HepG2 (cell line): ENCODE data around the gene HHIPL1. TPM values are rescaled to one million over a fixed set of nuclear protein-coding genes. Genes with fewer than 3 reads are reported as not detected.

ENCODE experiments used
- DPF2 ChIP-seq: sonication (generic); formaldehyde crosslinking; IDR thresholded peaks from 2 replicates; pipeline ENCODE4 v1.4.0; 2020; ENCODE audit warnings: mild to moderate bottlenecking, low read depth, missing genetic modification reagents, borderline replicate concordance
- ERF ChIP-seq: IDR thresholded peaks from 2 replicates; pipeline ENCODE4 v1.6.1; 2018; ENCODE audit warnings: missing biosample characterization, missing genetic modification reagents
- FOXO1 ChIP-seq: sonication (generic); formaldehyde crosslinking; IDR thresholded peaks from 2 replicates; pipeline ENCODE4 v1.4.0; 2020; ENCODE audit warnings: missing genetic modification reagents
- HDAC6 ChIP-seq: fragments of 200-600 bp; sonication (generic); IDR thresholded peaks from 2 replicates; pipeline ENCODE4 v1.7.0; 2017; ENCODE audit warnings: mild to moderate bottlenecking, antibody characterized with exemption, low read length, low read depth
- HNRNPL ChIP-seq: fragments of 200-400 bp; formaldehyde crosslinking; IDR thresholded peaks from 2 replicates; pipeline ENCODE4 v1.6.1; 2017; ENCODE audit warnings: mild to moderate bottlenecking, low read depth, low read length
- ISL2 ChIP-seq: sonication (generic); formaldehyde crosslinking; IDR thresholded peaks from 2 replicates; pipeline ENCODE4 v1.5.0; 2020; ENCODE audit warnings: missing genetic modification reagents
- JUN ChIP-seq: sonication (generic); formaldehyde crosslinking; IDR thresholded peaks from 2 replicates; pipeline ENCODE4 v1.4.0; 2020; ENCODE audit warnings: mild to moderate bottlenecking, missing genetic modification reagents
- MTF2 ChIP-seq: sonication (generic); formaldehyde crosslinking; IDR thresholded peaks from 2 replicates; pipeline ENCODE4 v1.5.0; 2020; ENCODE audit warnings: missing genetic modification reagents, borderline replicate concordance
- PRPF4 ChIP-seq: fragments of 200-400 bp; formaldehyde crosslinking; IDR thresholded peaks from 2 replicates; pipeline ENCODE4 v1.6.1; 2016; ENCODE audit warnings: low read length, low read depth; ENCODE audit not compliant: poor library complexity, severe bottlenecking
- RFXAP ChIP-seq: sonication (generic); formaldehyde crosslinking; IDR thresholded peaks from 2 replicates; pipeline ENCODE4 v1.4.0; 2020; ENCODE audit warnings: missing genetic modification reagents, borderline replicate concordance
- SALL2 ChIP-seq: sonication (generic); formaldehyde crosslinking; IDR thresholded peaks from 2 replicates; pipeline ENCODE4 v1.8.1; 2023; ENCODE audit warnings: mild to moderate bottlenecking, missing genetic modification reagents, inconsistent platforms
- TP53 ChIP-seq: sonication (generic); formaldehyde crosslinking; conservative IDR thresholded peaks from 2 replicates; pipeline ENCODE4 v1.4.0; 2020; ENCODE audit warnings: missing genetic modification reagents
- YEATS4 ChIP-seq: sonication (generic); formaldehyde crosslinking; IDR thresholded peaks from 2 replicates; pipeline ENCODE4 v1.4.0; 2020; ENCODE audit warnings: missing genetic modification reagents, borderline replicate concordance
- ZMAT3 ChIP-seq: sonication (generic); formaldehyde crosslinking; conservative IDR thresholded peaks from 2 replicates; pipeline ENCODE4 v1.7.0; 2021; ENCODE audit warnings: missing genetic modification reagents
- ZNF432 ChIP-seq: sonication (generic); formaldehyde crosslinking; IDR thresholded peaks from 2 replicates; pipeline ENCODE4 v1.5.0; 2020; ENCODE audit warnings: missing genetic modification reagents, mild to moderate bottlenecking, borderline replicate concordance
- ZNF644 ChIP-seq: IDR thresholded peaks from 2 replicates; pipeline ENCODE4 v1.6.1; 2016; ENCODE audit warnings: low read depth
- ZNF766 ChIP-seq: sonication (generic); formaldehyde crosslinking; IDR thresholded peaks from 2 replicates; pipeline ENCODE4 v1.5.0; 2020; ENCODE audit warnings: missing genetic modification reagents, borderline replicate concordance
- ZSCAN31 ChIP-seq: sonication (generic); formaldehyde crosslinking; IDR thresholded peaks from 2 replicates; pipeline ENCODE4 v1.5.0; 2020; ENCODE audit warnings: low read depth, mild to moderate bottlenecking, missing genetic modification reagents
- polyA plus RNA-seq, 8 experiments: library from polyadenylated mRNA; depleted of rRNA in 3 of 8; stranded (reverse) in 7 of 8; unstranded in 1 of 8; fragments of >200 nt; fragmentation: Illumina TruSeq in 4 of 8; extraction: Trizol in 4 of 8; gene quantifications; 2 replicates each; pipeline versions ENCODE4 v1.2.1 to v1.2.3, GENCODE V29; 2011 to 2016; ENCODE audit warnings: low read depth in 4 of 8, missing spikeins in 1 of 8, mixed read lengths in 1 of 8; ENCODE audit not compliant: insufficient read depth in 1 of 8
- total RNA-seq, 5 experiments: library from RNA; depleted of rRNA; stranded (reverse); fragments of >200 nt; fragmentation: Illumina TruSeq; extraction: Trizol; gene quantifications; 2 replicates each; pipeline ENCODE4 v1.2.3, GENCODE V29; 2016; ENCODE audit warnings: low read depth in 1 of 5
- TF ChIP-seq, protein P1 (sequence below): IDR thresholded peaks from 2 replicates; pipeline ENCODE4 v1.6.1; 2016; ENCODE audit warnings: mild to moderate bottlenecking
- TF ChIP-seq, protein P2 (sequence below), 2 experiments: fragments of 450-650 bp in 1 of 2; sonication (generic) in 1 of 2; formaldehyde crosslinking; IDR thresholded peaks; 2 replicates each; pipeline versions ENCODE4 v1.5.0 to v1.8.0; 2020 to 2022; ENCODE audit warnings: mild to moderate bottlenecking in 1 of 2, missing genetic modification reagents in 1 of 2
- TF ChIP-seq, protein P3 (sequence below): sonication (generic); formaldehyde crosslinking; IDR thresholded peaks from 2 replicates; pipeline ENCODE4 v1.5.0; 2020; ENCODE audit warnings: missing genetic modification reagents
- TF ChIP-seq, protein P4 (sequence below): sonication (generic); formaldehyde crosslinking; IDR thresholded peaks from 2 replicates; pipeline ENCODE4 v1.4.0; 2020; ENCODE audit warnings: mild to moderate bottlenecking, missing genetic modification reagents

Gene HHIPL1
- total and polyA plus RNA-seq, 2 of the 13 experiments (the other 11 are each of a cell fraction or from before 2014, with no cell fraction given) = not detected

DNA sequence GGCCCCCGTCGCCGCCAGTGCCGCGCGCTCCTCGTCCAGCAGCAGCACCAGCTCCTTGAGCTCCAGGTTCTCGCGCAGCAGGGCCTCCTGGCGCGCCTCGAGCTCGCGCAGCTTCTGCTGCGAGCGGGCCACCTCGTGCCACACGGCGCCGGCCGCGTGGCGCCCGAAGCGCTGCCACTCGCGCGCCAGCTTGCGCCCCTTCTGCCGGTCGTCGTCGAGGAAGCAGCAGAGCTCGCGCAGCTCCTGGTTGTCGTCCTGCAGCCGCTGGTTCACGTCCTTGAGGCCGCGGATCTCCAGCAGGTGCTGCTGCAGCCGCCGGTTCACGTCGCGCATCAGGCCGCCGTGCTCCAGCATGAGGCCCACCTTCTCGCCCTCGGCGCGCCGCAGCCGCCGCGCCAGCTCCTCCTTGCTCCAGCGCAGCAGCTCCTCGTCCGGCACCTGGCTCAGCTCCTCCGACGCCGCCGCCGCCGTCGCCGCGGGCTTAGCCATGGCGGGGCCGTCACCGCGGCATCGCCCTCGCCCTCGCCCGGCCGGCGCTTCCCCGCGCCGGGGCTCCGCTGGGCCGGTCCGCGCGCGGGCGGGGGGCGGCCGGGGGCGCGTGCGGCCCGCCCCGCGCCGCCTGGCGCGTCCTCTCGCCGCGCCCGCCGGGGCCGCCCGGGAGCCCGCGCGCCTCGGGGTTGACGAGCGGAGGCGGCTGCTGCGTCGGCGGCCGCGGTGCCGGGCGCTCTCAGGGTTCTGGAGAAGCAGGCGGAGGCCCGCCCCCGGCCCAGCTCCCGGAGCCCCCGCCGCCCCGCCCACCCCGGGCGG lies 41.3 kb upstream of the HHIPL1 start, which contains the start of gene CCDC85C (continued):
- TF ChIP-seq ERF (CRISPR knock-in tag) = peak; percentile 95
- TF ChIP-seq, protein P1, sequence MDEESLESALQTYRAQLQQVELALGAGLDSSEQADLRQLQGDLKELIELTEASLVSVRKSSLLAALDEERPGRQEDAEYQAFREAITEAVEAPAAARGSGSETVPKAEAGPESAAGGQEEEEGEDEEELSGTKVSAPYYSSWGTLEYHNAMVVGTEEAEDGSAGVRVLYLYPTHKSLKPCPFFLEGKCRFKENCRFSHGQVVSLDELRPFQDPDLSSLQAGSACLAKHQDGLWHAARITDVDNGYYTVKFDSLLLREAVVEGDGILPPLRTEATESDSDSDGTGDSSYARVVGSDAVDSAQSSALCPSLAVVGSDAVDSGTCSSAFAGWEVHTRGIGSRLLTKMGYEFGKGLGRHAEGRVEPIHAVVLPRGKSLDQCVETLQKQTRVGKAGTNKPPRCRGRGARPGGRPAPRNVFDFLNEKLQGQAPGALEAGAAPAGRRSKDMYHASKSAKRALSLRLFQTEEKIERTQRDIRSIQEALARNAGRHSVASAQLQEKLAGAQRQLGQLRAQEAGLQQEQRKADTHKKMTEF (CRISPR knock-in tag) = peak; percentile 88
- no peak for TF ChIP-seq MTF2
- TF ChIP-seq ZSCAN31 (CRISPR knock-in tag) = peak; percentile 88; the same call in 1 of the 2 replicates
- TF ChIP-seq, protein P2, sequence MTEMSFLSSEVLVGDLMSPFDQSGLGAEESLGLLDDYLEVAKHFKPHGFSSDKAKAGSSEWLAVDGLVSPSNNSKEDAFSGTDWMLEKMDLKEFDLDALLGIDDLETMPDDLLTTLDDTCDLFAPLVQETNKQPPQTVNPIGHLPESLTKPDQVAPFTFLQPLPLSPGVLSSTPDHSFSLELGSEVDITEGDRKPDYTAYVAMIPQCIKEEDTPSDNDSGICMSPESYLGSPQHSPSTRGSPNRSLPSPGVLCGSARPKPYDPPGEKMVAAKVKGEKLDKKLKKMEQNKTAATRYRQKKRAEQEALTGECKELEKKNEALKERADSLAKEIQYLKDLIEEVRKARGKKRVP (CRISPR knock-in tag; IDR thresholded peaks at IDR 0.05) = peak in 1 of 2 experiments; percentile 69; a peak in 2 of 4 replicates
- TF ChIP-seq SALL2 (CRISPR knock-in tag) = peak; percentile 73
- TF ChIP-seq, protein P3, sequence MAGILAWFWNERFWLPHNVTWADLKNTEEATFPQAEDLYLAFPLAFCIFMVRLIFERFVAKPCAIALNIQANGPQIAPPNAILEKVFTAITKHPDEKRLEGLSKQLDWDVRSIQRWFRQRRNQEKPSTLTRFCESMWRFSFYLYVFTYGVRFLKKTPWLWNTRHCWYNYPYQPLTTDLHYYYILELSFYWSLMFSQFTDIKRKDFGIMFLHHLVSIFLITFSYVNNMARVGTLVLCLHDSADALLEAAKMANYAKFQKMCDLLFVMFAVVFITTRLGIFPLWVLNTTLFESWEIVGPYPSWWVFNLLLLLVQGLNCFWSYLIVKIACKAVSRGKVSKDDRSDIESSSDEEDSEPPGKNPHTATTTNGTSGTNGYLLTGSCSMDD (CRISPR knock-in tag) = peak; percentile 97
- TF ChIP-seq DPF2 = no peak
- TF ChIP-seq HDAC6 = no peak
- TF ChIP-seq ZNF766 (CRISPR knock-in tag) = peak; percentile 98
- TF ChIP-seq ZMAT3 (CRISPR knock-in tag) = peak; percentile 99
- TF ChIP-seq ZNF644 (CRISPR knock-in tag) = no peak
- 0 out of 2 replicates have a peak, but pooled peaks have one; percentile 44 for TF ChIP-seq JUN (CRISPR knock-in tag)
- TF ChIP-seq ZNF432 (CRISPR knock-in tag) = no peak
- peak; percentile 75; the same call in 1 of the 2 replicates for TF ChIP-seq FOXO1 (CRISPR knock-in tag)
- no peak for TF ChIP-seq HNRNPL
- TF ChIP-seq RFXAP = peak; percentile 91; the same call in 1 of the 2 replicates
- TF ChIP-seq TP53 (CRISPR knock-in tag) = no peak
- TF ChIP-seq YEATS4 = peak; percentile 69; the same call in 1 of the 2 replicates
- TF ChIP-seq ISL2 (CRISPR knock-in tag) = peak; percentile 37; the same call in 1 of the 2 replicates
- no peak for TF ChIP-seq PRPF4
- TF ChIP-seq, protein P4, sequence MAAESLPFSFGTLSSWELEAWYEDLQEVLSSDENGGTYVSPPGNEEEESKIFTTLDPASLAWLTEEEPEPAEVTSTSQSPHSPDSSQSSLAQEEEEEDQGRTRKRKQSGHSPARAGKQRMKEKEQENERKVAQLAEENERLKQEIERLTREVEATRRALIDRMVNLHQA (CRISPR knock-in tag) = no peak
